ENCODE measurements around the gene WDFY3.

Gene WDFY3

GRCh38 chr4:84931961-84932360 lies 34.5 kb downstream of the WDFY3 start:
- TF ChIP-seq CTCF (conservative IDR thresholded peaks at IDR 0.05) (no peak), ZFX (IDR thresholded peaks at IDR 0.05) (no peak)
- H3K27ac ChIP-seq = no peak overlapping the region

GRCh38 chr4:84931274-84931673 lies 35.2 kb downstream of the WDFY3 start:
- H3K27ac ChIP-seq = no peak overlapping the region
- TF ChIP-seq CTCF (conservative IDR thresholded peaks at IDR 0.05) (no peak), ZFX (IDR thresholded peaks at IDR 0.05) (no peak)

GRCh38 chr4:84928089-84928488 lies 38.4 kb downstream of the WDFY3 start:
- TF ChIP-seq ZFX (IDR thresholded peaks at IDR 0.05) (no peak), CTCF (conservative IDR thresholded peaks at IDR 0.05) (no peak)
- no peak overlapping the region for H3K27ac ChIP-seq

- no peak overlapping the region for H3K27ac ChIP-seq
Observed at GRCh38 chr4:84927428-84927827, 39.1 kb downstream of the WDFY3 start.

GRCh38 chr4:84925558-84925957 lies 40.9 kb downstream of the WDFY3 start:
- TF ChIP-seq ZFX (IDR thresholded peaks at IDR 0.05) (no peak), CTCF (conservative IDR thresholded peaks at IDR 0.05) (no peak)
- no peak overlapping the region for H3K27ac ChIP-seq

More at GRCh38 chr4:84927428-84927827, 39.1 kb downstream of the WDFY3 start:
- no peak for TF ChIP-seq CTCF (conservative IDR thresholded peaks at IDR 0.05)
- no peak for TF ChIP-seq ZFX (IDR thresholded peaks at IDR 0.05)

- no peak overlapping the region for H3K27ac ChIP-seq
- TF ChIP-seq ZFX (IDR thresholded peaks at IDR 0.05) = no peak
- no peak for TF ChIP-seq CTCF (conservative IDR thresholded peaks at IDR 0.05)
Observed at GRCh38 chr4:84924434-84924833, 42.1 kb downstream of the WDFY3 start.

GRCh38 chr4:84920617-84921016 lies 45.9 kb downstream of the WDFY3 start:
- no peak overlapping the region for H3K27ac ChIP-seq
- no peak for TF ChIP-seq ZFX (IDR thresholded peaks at IDR 0.05)
- TF ChIP-seq CTCF (conservative IDR thresholded peaks at IDR 0.05) = no peak

Measured in C4-2B (cell line).